OCI-LY1 (cell line): ENCODE measurements around the gene PTPN6.

Experiments used
- H2AFZ ChIP-seq: fragments of 200-600 bp; sonication (generic), shearing (Covaris generic); 2 replicates; pipeline ENCODE4 v1.6.0; 2014; ENCODE audit warnings: antibody characterized with exemption, mild to moderate bottlenecking, low read length
- H3F3A ChIP-seq: fragments of 200-600 bp; sonication (generic), shearing (Covaris generic); 2 replicates; pipeline ENCODE4 v1.6.0; 2014; ENCODE audit warnings: mild to moderate bottlenecking, antibody characterized with exemption, low read length, moderate library complexity; ENCODE audit not compliant: insufficient read depth
- H3K27ac ChIP-seq: fragments of 200-600 bp; sonication (generic); 2 replicates; pipeline ENCODE4 v1.5.1; 2014; ENCODE audit warnings: low read length, mixed run types, mild to moderate bottlenecking, low read depth; ENCODE audit not compliant: poor library complexity, severe bottlenecking
- H3K27me3 ChIP-seq: fragments of 200-600 bp; sonication (generic); 2 replicates; pipeline ENCODE4 v1.6.0; 2014; ENCODE audit warnings: antibody characterized with exemption, mild to moderate bottlenecking, low read length, moderate library complexity; ENCODE audit not compliant: insufficient read depth
- H3K36me3 ChIP-seq: fragments of 200-600 bp; sonication (generic); 2 replicates; pipeline ENCODE4 v1.6.1; 2014; ENCODE audit warnings: mild to moderate bottlenecking, antibody characterized with exemption, low read length, moderate library complexity, mixed read lengths; ENCODE audit not compliant: insufficient read depth
- H3K4me1 ChIP-seq: fragments of 200-600 bp; sonication (generic); 2 replicates; pipeline ENCODE4 v1.5.1; 2014; ENCODE audit warnings: mild to moderate bottlenecking, low read length, moderate library complexity; ENCODE audit not compliant: insufficient read depth, severe bottlenecking
- H3K4me2 ChIP-seq: fragments of 200-600 bp; sonication (generic), shearing (Covaris generic); 2 replicates; pipeline ENCODE4 v1.6.1; 2014; ENCODE audit warnings: low read length
- H3K4me3 ChIP-seq: fragments of 200-600 bp; sonication (generic); 2 replicates; pipeline ENCODE4 v1.5.1; 2014; ENCODE audit warnings: low read length, low read depth, mild to moderate bottlenecking, mixed read lengths; ENCODE audit not compliant: poor library complexity, severe bottlenecking
- H3K79me2 ChIP-seq: fragments of 200-600 bp; shearing (Covaris generic); 2 replicates; pipeline ENCODE4 v1.6.1; 2016; ENCODE audit warnings: mixed run types, low read length, mixed read lengths; ENCODE audit not compliant: insufficient read depth
- H3K9ac ChIP-seq: fragments of 200-600 bp; sonication (generic), shearing (Covaris generic); 2 replicates; pipeline ENCODE4 v1.6.1; 2014; ENCODE audit warnings: mild to moderate bottlenecking, low read length, mixed read lengths
- H3K9me2 ChIP-seq: fragments of 200-600 bp; sonication (generic), shearing (Covaris generic); 2 replicates; pipeline ENCODE4 v1.6.1; 2014; ENCODE audit warnings: low read depth, mild to moderate bottlenecking, low read length, mixed read lengths
- H3K9me3 ChIP-seq: fragments of 200-600 bp; shearing (Covaris generic); 2 replicates; pipeline ENCODE4 v1.6.1; 2014; ENCODE audit warnings: low read length, mixed read lengths
- H4K20me1 ChIP-seq: fragments of 200-600 bp; sonication (generic), shearing (Covaris generic); 2 replicates; pipeline ENCODE4 v1.6.0; 2016; ENCODE audit warnings: mild to moderate bottlenecking, low read length; ENCODE audit not compliant: insufficient read depth
- EZH2 ChIP-seq: fragments of 200-600 bp; sonication (generic), shearing (Covaris generic); IDR thresholded peaks from 2 replicates; pipeline ENCODE4 v1.8.0; 2017; ENCODE audit warnings: borderline replicate concordance, mixed run types, mild to moderate bottlenecking, antibody characterized with exemption, low read length, moderate library complexity, mixed read lengths
- TF ChIP-seq, protein P1 (sequence below): fragments of 200-600 bp; sonication (generic), shearing (Covaris generic); IDR thresholded peaks from 2 replicates; pipeline ENCODE4 v1.5.1; 2017; ENCODE audit warnings: mild to moderate bottlenecking, antibody characterized with exemption, low read length, moderate library complexity, mixed read lengths

PTPN6 gene

GRCh38 chr12:6921996-6922946 lies 28.9 kb upstream of the PTPN6 start:
- Histone ChIP-seq H3K27me3 (peaks cover 14% of the 10 kb centered on the region; the same call in 1 of the 2 replicates), H3K9ac (no peak overlapping the region), H2AFZ (no peak overlapping the region), H3K4me3 (no peak overlapping the region), H3K4me2 (0 out of 2 replicates have a peak overlapping the region, but pooled peaks have one; percentile 20), H4K20me1 (no peaks in the 10 kb centered on the region), H3K27ac (no peak overlapping the region), H3K9me2 (no peaks in the 10 kb centered on the region), H3K4me1 (peaks cover 11% of the 10 kb centered on the region), H3K79me2 (no peaks in the 10 kb centered on the region), H3F3A (no peaks in the 10 kb centered on the region), H3K9me3 (no peaks in the 10 kb centered on the region), H3K36me3 (no peaks in the 10 kb centered on the region)
- TF ChIP-seq EZH2: no peak
- TF ChIP-seq, protein P1, sequence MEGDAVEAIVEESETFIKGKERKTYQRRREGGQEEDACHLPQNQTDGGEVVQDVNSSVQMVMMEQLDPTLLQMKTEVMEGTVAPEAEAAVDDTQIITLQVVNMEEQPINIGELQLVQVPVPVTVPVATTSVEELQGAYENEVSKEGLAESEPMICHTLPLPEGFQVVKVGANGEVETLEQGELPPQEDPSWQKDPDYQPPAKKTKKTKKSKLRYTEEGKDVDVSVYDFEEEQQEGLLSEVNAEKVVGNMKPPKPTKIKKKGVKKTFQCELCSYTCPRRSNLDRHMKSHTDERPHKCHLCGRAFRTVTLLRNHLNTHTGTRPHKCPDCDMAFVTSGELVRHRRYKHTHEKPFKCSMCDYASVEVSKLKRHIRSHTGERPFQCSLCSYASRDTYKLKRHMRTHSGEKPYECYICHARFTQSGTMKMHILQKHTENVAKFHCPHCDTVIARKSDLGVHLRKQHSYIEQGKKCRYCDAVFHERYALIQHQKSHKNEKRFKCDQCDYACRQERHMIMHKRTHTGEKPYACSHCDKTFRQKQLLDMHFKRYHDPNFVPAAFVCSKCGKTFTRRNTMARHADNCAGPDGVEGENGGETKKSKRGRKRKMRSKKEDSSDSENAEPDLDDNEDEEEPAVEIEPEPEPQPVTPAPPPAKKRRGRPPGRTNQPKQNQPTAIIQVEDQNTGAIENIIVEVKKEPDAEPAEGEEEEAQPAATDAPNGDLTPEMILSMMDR: no peak; the same call in 1 of the 2 replicates

DNA sequence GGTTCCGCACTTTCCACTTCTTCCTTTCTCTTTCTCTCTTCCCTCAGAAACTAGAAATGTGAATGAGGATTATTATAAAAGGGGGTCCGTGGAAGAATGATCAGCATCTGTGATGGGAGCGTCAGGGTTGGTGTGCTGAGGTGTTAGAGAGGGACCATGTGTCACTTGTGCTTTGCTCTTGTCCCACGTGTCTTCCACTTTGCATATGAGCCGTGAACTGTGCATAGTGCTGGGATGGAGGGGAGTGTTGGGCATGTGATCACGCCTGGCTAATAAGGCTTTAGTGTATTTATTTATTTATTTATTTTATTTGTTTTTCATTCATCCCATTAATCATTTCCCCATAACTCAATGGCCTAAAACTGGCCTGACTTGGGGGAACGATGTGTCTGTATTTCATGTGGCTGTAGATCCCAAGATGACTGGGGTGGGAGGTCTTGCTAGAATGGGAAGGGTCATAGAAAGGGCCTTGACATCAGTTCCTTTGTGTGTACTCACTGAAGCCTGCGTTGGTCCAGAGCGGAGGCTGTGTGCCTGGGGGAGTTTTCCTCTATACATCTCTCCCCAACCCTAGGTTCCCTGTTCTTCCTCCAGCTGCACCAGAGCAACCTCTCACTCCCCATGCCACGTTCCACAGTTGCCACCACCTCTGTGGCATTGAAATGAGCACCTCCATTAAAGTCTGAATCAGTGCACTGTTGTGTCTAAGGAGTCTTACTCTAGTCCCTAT lies 28.0 kb upstream of the PTPN6 start:
- H3K36me3 ChIP-seq: no peaks in the 10 kb centered on the region
- TF ChIP-seq EZH2: no peak
- TF ChIP-seq, protein P1: no peak
- no peak overlapping the region for H3K4me3 ChIP-seq
- no peak overlapping the region for H3K27ac ChIP-seq
- no peaks in the 10 kb centered on the region for H4K20me1 ChIP-seq
- H3F3A ChIP-seq: no peaks in the 10 kb centered on the region
- no peaks in the 10 kb centered on the region for H3K9me3 ChIP-seq
- H3K79me2 ChIP-seq: no peaks in the 10 kb centered on the region
- H3K4me1 ChIP-seq: peaks cover 15% of the 10 kb centered on the region
- 0 out of 2 replicates have a peak overlapping the region, but pooled peaks have one; percentile 20 for H3K4me2 ChIP-seq
- peaks cover 15% of the 10 kb centered on the region; the same call in 1 of the 2 replicates for H3K27me3 ChIP-seq
- H3K9me2 ChIP-seq: no peaks in the 10 kb centered on the region
- H3K9ac ChIP-seq: no peak overlapping the region
- H2AFZ ChIP-seq: no peak overlapping the region

DNA sequence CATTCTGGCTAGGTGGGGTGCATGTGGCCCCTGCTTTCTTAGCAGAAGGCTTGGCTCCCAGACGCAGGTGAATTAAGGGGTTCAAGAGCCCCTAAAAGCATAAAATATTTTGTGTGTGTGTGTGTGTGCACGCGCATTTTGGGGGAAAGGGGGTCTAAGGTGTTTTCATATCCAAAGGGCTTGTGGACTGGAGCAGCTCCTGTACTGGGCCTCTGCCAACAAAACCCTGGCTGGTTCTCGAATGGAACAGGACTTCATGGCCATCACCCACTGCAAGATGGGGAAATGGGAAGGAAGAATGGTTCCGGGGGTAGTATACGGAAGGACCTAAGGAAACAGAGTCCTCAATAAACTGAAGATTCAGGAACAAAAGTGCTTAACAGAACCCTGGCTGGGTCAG lies 27.3 kb upstream of the PTPN6 start:
- H2AFZ ChIP-seq: no peak overlapping the region
- no peak overlapping the region for H3K27ac ChIP-seq
- H3K79me2 ChIP-seq: no peaks in the 10 kb centered on the region
- no peak overlapping the region for H3K9ac ChIP-seq
- H3K27me3 ChIP-seq: peaks cover 15% of the 10 kb centered on the region; the same call in 1 of the 2 replicates
- TF ChIP-seq, protein P1: no peak
- no peaks in the 10 kb centered on the region for H3K36me3 ChIP-seq
- no peak overlapping the region for H3K4me3 ChIP-seq
- H3K9me3 ChIP-seq: no peaks in the 10 kb centered on the region
- H3K9me2 ChIP-seq: no peaks in the 10 kb centered on the region
- no peak overlapping the region for H3K4me2 ChIP-seq
- no peaks in the 10 kb centered on the region for H4K20me1 ChIP-seq
- no peaks in the 10 kb centered on the region for H3F3A ChIP-seq
- H3K4me1 ChIP-seq: peaks cover 15% of the 10 kb centered on the region
